ACC112 (cell line): ENCODE results near the gene SLC49A4.
"Not testable (repeated sequence)": the region's sequence is repeated elsewhere in the genome, so short reads cannot be mapped to it uniquely, and the experiment has no call there.

ENCODE experiments used
- H2AFZ ChIP-seq: fragments of 200-600 bp; sonication (generic); one replicate; pipeline ENCODE4 v1.6.0; 2017; ENCODE audit warnings: antibody characterized with exemption, low read length; ENCODE audit not compliant: unreplicated experiment
- H3K27ac ChIP-seq: fragments of 200-600 bp; sonication (generic); 2 replicates; pipeline ENCODE4 v1.5.1; 2014; ENCODE audit warnings: low read depth, mild to moderate bottlenecking, antibody characterized with exemption, low read length, moderate library complexity
- H3K27me3 ChIP-seq: fragments of 200-600 bp; sonication (generic); 2 replicates; pipeline ENCODE4 v1.6.1; 2014; ENCODE audit warnings: mild to moderate bottlenecking, antibody characterized with exemption, low read length, moderate library complexity, mixed read lengths; ENCODE audit not compliant: insufficient read depth
- H3K36me3 ChIP-seq: fragments of 200-600 bp; sonication (generic); 2 replicates; pipeline ENCODE4 v1.6.1; 2016; ENCODE audit warnings: mild to moderate bottlenecking, antibody characterized with exemption, low read length, moderate library complexity, mixed read lengths; ENCODE audit not compliant: insufficient read depth
- H3K4me1 ChIP-seq: fragments of 200-600 bp; sonication (generic); one replicate; pipeline ENCODE4 v1.6.1; 2016; ENCODE audit warnings: low read length, mixed read lengths; ENCODE audit not compliant: insufficient read depth, unreplicated experiment, control insufficient read depth
- H3K4me3 ChIP-seq: fragments of 200-600 bp; sonication (generic); 2 replicates; pipeline ENCODE4 v1.5.1; 2014; ENCODE audit warnings: mild to moderate bottlenecking, low read depth, low read length
- H3K79me2 ChIP-seq: fragments of 200-600 bp; sonication (generic); one replicate; pipeline ENCODE4 v1.6.0; 2016; ENCODE audit warnings: low read length; ENCODE audit not compliant: control insufficient read depth, unreplicated experiment, insufficient read depth

SLC49A4 gene

DNA sequence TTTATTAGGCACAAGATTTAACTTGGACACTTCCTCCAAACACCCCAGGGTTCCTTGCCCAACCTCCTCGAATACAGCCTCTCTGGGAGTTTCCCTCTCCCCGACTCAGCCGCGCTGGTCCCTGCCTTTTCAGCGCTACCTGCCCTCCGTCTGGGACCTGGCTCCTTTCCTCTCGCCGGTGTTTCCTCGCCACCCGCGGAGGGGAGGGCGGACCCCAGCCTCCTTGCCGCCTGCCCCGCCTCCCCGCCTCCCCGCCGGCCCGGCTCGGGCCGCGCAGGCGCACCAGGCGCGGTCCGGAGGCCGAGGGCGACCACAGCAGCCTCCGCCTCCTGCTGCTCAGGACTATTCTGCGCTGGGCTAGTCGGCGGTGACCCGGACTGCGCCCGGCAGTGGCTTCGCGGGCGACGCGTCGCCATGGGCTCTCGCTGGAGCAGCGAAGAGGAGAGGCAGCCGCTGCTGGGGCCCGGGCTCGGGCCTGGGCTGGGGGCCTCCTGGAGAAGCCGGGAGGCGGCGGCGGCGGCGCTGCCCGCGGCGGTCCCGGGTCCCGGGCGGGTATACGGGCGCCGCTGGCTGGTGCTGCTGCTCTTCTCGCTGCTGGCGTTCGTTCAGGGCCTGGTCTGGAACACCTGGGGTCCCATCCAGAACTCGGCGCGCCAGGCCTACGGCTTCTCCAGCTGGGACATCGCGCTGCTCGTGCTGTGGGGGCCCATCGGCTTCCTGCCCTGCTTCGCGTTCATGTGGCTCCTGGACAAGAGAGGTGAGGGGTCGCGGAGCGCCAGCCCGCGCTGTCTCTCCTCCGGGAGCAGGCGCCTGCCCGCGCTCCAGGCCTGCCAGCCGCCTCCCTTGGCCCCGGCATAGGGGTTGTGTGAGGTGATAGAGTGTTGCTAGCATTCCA, at the start of gene SLC49A4:
Gene SLC49A4 (plus strand): TSS at position 291 of the 895 bp plus-strand sequence. CDS start 124 bp downstream, at position 415.
- peak within 1 kb of the TSS; percentile 89 for H2AFZ ChIP-seq
- H3K79me2 ChIP-seq, result peaks cover 17% of the 10 kb centered on the region
- peaks cover 11% of the 10 kb centered on the region for H3K4me1 ChIP-seq
- H3K36me3 ChIP-seq, result no peaks in the 10 kb centered on the region
- peak within 1 kb of the TSS; percentile 93 for H3K27ac ChIP-seq
- peak within 1 kb of the TSS; percentile 82 for H3K4me3 ChIP-seq
- H3K27me3 ChIP-seq, result no peaks in the 10 kb centered on the region

DNA sequence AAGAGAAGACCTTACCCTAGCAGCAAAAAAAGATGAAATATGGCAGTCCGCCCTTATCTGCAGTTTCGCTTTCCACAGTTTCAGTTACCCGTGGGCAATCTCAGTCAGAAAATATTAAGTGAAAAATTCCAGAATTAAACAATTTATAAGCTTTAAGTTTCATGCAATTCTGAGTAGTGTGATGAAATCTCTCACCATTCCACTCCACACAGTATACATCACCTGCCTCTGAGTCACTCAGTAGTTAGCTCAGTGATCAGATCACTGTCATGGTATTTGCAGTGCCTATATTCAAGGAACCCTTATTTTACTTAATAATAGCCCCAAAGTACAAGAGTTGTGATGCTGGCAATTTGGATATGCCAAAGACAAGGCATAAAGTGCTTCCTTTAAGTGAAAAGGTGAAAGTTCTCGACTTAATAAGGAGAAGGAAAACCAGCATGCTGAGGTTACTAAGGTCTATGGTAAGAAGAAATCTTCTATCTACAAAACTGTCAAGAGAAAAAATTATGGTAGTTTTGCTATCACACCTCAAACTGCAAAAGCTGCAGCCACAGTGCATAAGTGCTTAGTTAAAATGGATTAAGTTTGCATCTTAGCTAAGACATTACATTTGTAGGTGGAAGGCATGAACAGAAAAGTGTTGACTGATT, 49.4 kb upstream of the SLC49A4 start:
- H3K4me1 ChIP-seq, result peaks cover 11% of the 10 kb centered on the region
- no peaks in the 10 kb centered on the region for H3K27me3 ChIP-seq
- no peak overlapping the region for H2AFZ ChIP-seq
- peaks cover 23% of the 10 kb centered on the region for H3K36me3 ChIP-seq
- no peak overlapping the region for H3K4me3 ChIP-seq
- H3K79me2 ChIP-seq, result no peaks in the 10 kb centered on the region
- peak overlapping the region; percentile 27; the same call in 1 of the 2 replicates for H3K27ac ChIP-seq

DNA sequence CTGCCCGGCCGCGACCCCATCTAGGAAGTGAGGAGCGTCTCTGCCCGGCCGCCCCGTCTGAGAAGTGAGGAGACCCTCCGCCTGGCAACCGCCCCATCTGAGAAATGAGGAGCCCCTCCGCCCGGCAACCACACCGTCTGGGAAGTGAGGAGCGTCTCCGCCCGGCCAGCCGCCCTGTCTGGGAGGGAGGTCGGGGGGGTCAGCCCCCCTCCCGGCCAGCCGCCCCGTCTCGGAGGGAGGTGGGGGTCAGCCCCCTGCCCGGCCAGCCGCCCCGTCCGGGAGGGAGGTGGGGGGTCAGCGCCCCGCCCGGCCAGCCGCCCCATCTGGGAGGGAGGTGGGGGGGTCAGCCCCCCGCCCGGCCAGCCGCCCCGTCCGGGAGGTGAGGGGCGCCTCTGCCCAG, 47.6 kb upstream of the SLC49A4 start:
- not testable (repeated sequence) for H3K27ac ChIP-seq, H3K79me2 ChIP-seq, H2AFZ ChIP-seq, H3K27me3 ChIP-seq, H3K4me3 ChIP-seq
- H3K36me3 ChIP-seq, result peaks cover 16% of the 10 kb centered on the region
- H3K4me1 ChIP-seq, result peaks cover 11% of the 10 kb centered on the region

DNA sequence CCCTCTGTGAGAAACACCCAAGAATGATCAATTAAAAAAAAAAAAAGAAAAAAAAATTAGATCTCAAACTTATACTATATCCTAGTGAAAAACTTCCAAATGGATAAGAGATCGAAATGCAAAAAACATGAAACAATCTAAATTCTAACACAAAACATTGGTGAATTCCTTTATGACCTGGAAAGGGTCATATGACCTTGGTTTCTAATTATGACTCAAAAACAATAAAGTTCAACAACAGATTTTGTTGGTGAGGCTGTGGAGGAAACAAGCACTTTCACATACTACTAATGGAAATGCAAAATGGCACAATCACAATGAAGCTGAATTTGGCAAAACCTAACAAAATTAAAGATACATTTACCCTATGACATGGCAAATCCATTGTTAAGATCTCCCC, 46.5 kb upstream of the SLC49A4 start:
- Histone ChIP-seq H3K4me3 (no peak overlapping the region), H3K36me3 (peaks cover 10% of the 10 kb centered on the region), H3K27me3 (no peaks in the 10 kb centered on the region), H2AFZ (no peak overlapping the region), H3K27ac (no peak overlapping the region), H3K79me2 (no peaks in the 10 kb centered on the region), H3K4me1 (peaks cover 11% of the 10 kb centered on the region)

GRCh38 chr3:122754929-122755328, 39.9 kb upstream of the SLC49A4 start:
- Histone ChIP-seq H2AFZ (no peak overlapping the region), H3K4me3 (no peak overlapping the region), H3K27ac (no peak overlapping the region), H3K79me2 (no peaks in the 10 kb centered on the region), H3K4me1 (no peaks in the 10 kb centered on the region), H3K36me3 (no peaks in the 10 kb centered on the region), H3K27me3 (no peaks in the 10 kb centered on the region)

DNA sequence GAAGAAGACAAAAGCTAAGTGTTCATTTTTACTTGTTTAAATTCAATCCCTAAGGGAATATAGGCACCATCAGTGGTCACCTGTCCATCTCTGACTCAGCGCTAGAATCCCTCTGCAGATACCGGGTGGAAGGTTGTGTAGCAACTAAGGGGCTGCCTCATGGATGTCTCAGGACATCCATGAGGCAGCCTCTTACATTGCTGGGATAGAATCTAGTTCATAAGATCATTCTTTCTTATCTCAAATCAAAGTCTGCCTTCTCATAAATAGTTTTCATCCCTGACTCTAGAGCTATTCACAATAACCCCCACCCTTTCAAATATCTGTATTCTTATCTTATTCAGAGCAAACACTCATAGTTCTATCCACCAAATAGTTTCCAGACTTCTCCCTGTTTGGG, 39.4 kb upstream of the SLC49A4 start:
- no peak overlapping the region for H2AFZ ChIP-seq
- no peak overlapping the region for H3K4me3 ChIP-seq
- H3K27me3 ChIP-seq, result no peaks in the 10 kb centered on the region
- no peak overlapping the region for H3K27ac ChIP-seq
- H3K4me1 ChIP-seq, result peaks cover under 1% of the 10 kb centered on the region
- no peaks in the 10 kb centered on the region for H3K79me2 ChIP-seq
- H3K36me3 ChIP-seq, result no peaks in the 10 kb centered on the region

GRCh38 chr3:122758877-122759560, 35.9 kb upstream of the SLC49A4 start:
- no peaks in the 10 kb centered on the region for H3K27me3 ChIP-seq
- peaks cover 5% of the 10 kb centered on the region for H3K4me1 ChIP-seq
- no peak overlapping the region for H3K27ac ChIP-seq
- H2AFZ ChIP-seq, result no peak overlapping the region
- no peaks in the 10 kb centered on the region for H3K36me3 ChIP-seq
- H3K4me3 ChIP-seq, result no peak overlapping the region
- H3K79me2 ChIP-seq, result no peaks in the 10 kb centered on the region

- H3K4me1 ChIP-seq, result peaks cover 5% of the 10 kb centered on the region
- no peaks in the 10 kb centered on the region for H3K27me3 ChIP-seq
- H2AFZ ChIP-seq, result no peak overlapping the region
- no peaks in the 10 kb centered on the region for H3K79me2 ChIP-seq
- no peaks in the 10 kb centered on the region for H3K36me3 ChIP-seq
- no peak overlapping the region for H3K4me3 ChIP-seq
- H3K27ac ChIP-seq, result no peak overlapping the region
These were observed 34.2 kb upstream of the SLC49A4 start for GRCh38 chr3:122760453-122761271.

DNA sequence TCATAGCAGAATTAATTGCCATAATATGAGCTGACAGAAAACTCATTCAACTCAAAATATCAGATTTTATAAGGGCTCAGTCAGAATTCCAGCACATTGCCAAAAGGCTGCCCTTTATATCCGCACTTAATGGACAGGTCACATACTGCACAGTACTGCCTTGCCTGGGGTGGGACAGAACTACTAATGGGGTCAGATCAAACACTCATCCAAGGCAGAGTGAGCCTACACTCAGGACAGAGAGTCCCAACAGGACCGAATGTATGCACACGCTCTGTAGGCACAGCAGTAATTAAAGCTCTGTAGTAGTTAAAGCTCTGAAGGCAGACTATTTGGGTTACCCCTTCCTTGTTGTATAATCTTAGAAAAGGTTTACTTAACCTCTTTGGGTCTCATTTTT, 28.4 kb upstream of the SLC49A4 start:
- Histone ChIP-seq H3K36me3 (no peaks in the 10 kb centered on the region), H3K27ac (no peak overlapping the region), H3K27me3 (no peaks in the 10 kb centered on the region), H3K4me3 (no peak overlapping the region), H2AFZ (no peak overlapping the region), H3K4me1 (no peaks in the 10 kb centered on the region), H3K79me2 (no peaks in the 10 kb centered on the region)
